ENCODE results near the gene PRTN3.

DNA sequence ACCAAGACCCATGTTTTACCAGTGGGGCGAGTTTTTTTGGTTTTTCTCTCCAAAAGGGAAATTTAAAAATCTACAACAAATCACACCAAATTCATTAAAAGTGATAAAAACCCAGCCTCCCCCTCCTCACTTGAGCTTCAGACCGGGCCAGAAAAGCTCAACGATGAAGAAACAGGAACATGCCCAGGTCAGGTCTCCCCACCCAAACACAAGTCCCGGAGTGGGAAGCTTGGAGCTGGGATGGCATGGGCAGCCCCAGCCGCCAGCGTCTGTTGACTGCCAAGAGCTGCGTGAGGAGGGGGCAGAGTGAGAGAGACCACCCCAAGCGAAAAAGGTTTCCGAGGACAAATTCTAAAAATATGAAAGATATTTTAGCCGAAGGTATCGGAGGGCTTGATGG lies 56.2 kb downstream of the PRTN3 start:
- TF ChIP-seq TAF1 (IDR thresholded peaks at IDR 0.05; ENCODE audit: borderline replicate concordance, insufficient read depth, low read length) (no peak), POLR2AphosphoS5 (IDR thresholded peaks at IDR 0.05; ENCODE audit: low read depth, low read length) (no peak), SIN3A (IDR thresholded peaks at IDR 0.05; ENCODE audit: borderline replicate concordance, insufficient read depth, low read length) (no peak)
- TF ChIP-seq, protein P1, sequence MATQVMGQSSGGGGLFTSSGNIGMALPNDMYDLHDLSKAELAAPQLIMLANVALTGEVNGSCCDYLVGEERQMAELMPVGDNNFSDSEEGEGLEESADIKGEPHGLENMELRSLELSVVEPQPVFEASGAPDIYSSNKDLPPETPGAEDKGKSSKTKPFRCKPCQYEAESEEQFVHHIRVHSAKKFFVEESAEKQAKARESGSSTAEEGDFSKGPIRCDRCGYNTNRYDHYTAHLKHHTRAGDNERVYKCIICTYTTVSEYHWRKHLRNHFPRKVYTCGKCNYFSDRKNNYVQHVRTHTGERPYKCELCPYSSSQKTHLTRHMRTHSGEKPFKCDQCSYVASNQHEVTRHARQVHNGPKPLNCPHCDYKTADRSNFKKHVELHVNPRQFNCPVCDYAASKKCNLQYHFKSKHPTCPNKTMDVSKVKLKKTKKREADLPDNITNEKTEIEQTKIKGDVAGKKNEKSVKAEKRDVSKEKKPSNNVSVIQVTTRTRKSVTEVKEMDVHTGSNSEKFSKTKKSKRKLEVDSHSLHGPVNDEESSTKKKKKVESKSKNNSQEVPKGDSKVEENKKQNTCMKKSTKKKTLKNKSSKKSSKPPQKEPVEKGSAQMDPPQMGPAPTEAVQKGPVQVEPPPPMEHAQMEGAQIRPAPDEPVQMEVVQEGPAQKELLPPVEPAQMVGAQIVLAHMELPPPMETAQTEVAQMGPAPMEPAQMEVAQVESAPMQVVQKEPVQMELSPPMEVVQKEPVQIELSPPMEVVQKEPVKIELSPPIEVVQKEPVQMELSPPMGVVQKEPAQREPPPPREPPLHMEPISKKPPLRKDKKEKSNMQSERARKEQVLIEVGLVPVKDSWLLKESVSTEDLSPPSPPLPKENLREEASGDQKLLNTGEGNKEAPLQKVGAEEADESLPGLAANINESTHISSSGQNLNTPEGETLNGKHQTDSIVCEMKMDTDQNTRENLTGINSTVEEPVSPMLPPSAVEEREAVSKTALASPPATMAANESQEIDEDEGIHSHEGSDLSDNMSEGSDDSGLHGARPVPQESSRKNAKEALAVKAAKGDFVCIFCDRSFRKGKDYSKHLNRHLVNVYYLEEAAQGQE (IDR thresholded peaks at IDR 0.05; ENCODE audit: insufficient read depth in 1 of 2, low read depth in 2 of 2, low read length in 2 of 2), result no peak
